Measurements from ENCODE around the gene MMP24. TPM values are rescaled to one million over a fixed set of nuclear protein-coding genes. Genes with fewer than 3 reads are reported as not detected.

MMP24 gene
- total RNA-seq, 1 experiment from 2014 or later = 8.2 TPM

DNA sequence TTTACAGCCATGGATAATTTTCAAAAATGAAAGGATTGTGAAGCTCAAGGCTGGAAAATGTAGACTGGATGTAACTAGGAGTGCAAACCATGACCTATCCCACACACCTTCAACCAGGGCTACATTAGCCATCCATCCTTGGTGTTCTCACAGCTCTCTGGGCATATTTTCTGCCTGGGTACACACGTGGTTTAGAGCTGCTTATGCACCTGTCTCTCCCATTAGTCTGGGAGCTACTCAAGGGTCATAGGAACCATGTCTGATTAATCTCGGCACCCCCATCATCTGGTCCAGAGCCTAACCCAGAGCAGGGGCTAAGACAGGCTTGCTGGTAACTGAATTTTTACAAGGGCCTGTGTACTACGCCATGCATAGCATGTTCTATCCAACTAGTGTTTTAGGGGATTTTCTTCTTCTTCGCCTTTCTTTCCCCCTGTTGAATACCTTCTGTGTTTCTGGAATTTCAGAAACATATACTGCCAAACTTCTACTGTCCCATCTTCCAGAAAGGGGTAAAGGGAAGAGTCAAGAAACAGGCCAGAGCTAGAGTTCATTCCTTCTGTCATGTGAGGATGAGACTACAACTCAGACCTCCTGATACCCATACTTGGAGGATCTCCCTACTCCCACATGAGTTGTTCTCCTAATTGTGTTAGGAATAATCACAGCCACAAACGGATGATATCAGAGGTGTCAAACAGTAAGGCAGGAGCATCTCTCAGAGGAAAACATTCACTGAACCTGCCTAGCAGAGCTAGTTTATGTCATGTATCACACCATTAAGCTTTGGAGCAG, 91.1 kb downstream of the MMP24 start:
- intact Hi-C loops (cut with micrococcal nuclease; ENCODE audit: unreplicated experiment) = no loop called here
- peaks cover 23% of the 10 kb centered on the region for H3K36me3 Mint-ChIP-seq (ENCODE audit: insufficient read depth, unreplicated experiment)
- CTCF ChIA-PET = interaction anchor here (0.8 to 2.9 kb wide), 6 partner anchors 8 to 85 kb away, joined by 3 to 23 read pairs (median 7); no protein-coding TSS in a partner anchor
- peaks cover 62% of the 10 kb centered on the region for H3K4me1 Mint-ChIP-seq (ENCODE audit: low read depth, unreplicated experiment)
- no peak for TF ChIP-seq CTCF (IDR thresholded peaks at IDR 0.05; ENCODE audit: unreplicated experiment)
- H3K27me3 Mint-ChIP-seq (ENCODE audit: unreplicated experiment) = no peaks in the 10 kb centered on the region
- BruUV-seq (replicated peaks) = no TSS peak
- no peaks in the 10 kb centered on the region for H3K9me3 Mint-ChIP-seq (ENCODE audit: low read depth, unreplicated experiment)
- H3K4me3 Mint-ChIP-seq (ENCODE audit: low read depth, unreplicated experiment) = peak overlapping the region; percentile 17
- peak overlapping the region; percentile 97 for H3K27ac Mint-ChIP-seq (ENCODE audit: unreplicated experiment)
- DNase-seq = no peak

GRCh38 chr20:35318502-35319157, 92.1 kb downstream of the MMP24 start:
- peak; percentile 81 for DNase-seq
- H3K4me1 Mint-ChIP-seq (ENCODE audit: low read depth, unreplicated experiment) = peaks cover 56% of the 10 kb centered on the region
- peak overlapping the region; percentile 97 for H3K27ac Mint-ChIP-seq (ENCODE audit: unreplicated experiment)
- TSS peak; percentile 98 for BruUV-seq (replicated peaks)
- CTCF ChIA-PET = interaction anchor here (0.8 to 2.9 kb wide), 6 partner anchors 8 to 84 kb away, joined by 3 to 23 read pairs (median 7); no protein-coding TSS in a partner anchor
- H3K36me3 Mint-ChIP-seq (ENCODE audit: insufficient read depth, unreplicated experiment) = peaks cover 20% of the 10 kb centered on the region
- intact Hi-C loops (cut with micrococcal nuclease; ENCODE audit: unreplicated experiment) = no loop called here
- no peak for TF ChIP-seq CTCF (IDR thresholded peaks at IDR 0.05; ENCODE audit: unreplicated experiment)
- no peaks in the 10 kb centered on the region for H3K27me3 Mint-ChIP-seq (ENCODE audit: unreplicated experiment)
- no peaks in the 10 kb centered on the region for H3K9me3 Mint-ChIP-seq (ENCODE audit: low read depth, unreplicated experiment)
- H3K4me3 Mint-ChIP-seq (ENCODE audit: low read depth, unreplicated experiment) = peak overlapping the region; percentile 17

DNA sequence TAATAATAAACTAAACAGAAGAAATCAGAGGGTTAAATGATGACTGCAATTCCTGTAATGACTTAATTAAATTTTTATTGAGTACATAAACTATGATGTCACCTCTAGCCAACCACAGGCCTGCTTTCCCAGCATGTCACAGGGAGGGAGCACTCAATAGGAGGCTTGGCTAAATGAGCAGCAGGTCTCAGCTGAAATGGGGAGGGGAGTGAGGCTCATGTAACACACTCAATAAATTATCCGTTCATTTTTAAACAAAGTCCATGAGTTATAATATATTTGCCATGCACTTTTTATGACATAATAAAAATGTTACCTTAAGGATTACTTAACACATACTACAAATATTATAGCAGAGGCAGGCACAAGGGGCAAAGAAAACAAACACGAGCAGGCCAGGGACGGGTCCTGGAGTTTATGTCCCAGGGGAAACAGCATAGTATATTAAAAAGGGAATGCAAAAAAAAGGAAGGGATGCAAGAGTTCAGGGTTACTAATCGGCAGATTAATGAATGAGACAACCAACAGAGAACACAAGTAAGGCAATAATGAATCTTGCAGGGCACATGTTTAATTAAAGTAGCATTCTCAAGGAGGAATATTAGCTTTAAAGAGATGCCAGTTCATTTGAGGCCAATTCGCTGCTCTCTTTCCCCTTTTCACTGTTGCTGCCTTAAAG, 92.8 kb downstream of the MMP24 start:
- no peak for TF ChIP-seq CTCF (IDR thresholded peaks at IDR 0.05; ENCODE audit: unreplicated experiment)
- Mint-ChIP-seq H3K4me1 (ENCODE audit: low read depth, unreplicated experiment) (peaks cover 55% of the 10 kb centered on the region), H3K27me3 (ENCODE audit: unreplicated experiment) (no peaks in the 10 kb centered on the region), H3K9me3 (ENCODE audit: low read depth, unreplicated experiment) (no peaks in the 10 kb centered on the region), H3K4me3 (ENCODE audit: low read depth, unreplicated experiment) (no peak overlapping the region), H3K36me3 (ENCODE audit: insufficient read depth, unreplicated experiment) (peaks cover 20% of the 10 kb centered on the region), H3K27ac (ENCODE audit: unreplicated experiment) (peak overlapping the region; percentile 97)
- DNase-seq = no peak
- CTCF ChIA-PET = interaction anchor here (2.2 to 2.9 kb wide), 3 partner anchors 10 to 15 kb away, joined by 7 to 23 read pairs (median 20); no protein-coding TSS in a partner anchor
- BruUV-seq (replicated peaks) = no TSS peak
- intact Hi-C loops (cut with micrococcal nuclease; ENCODE audit: unreplicated experiment) = no loop called here

- TF ChIP-seq CTCF (IDR thresholded peaks at IDR 0.05; ENCODE audit: unreplicated experiment) = no peak
- intact Hi-C loops (cut with micrococcal nuclease; ENCODE audit: unreplicated experiment) = no loop called here
- Mint-ChIP-seq H3K9me3 (ENCODE audit: low read depth, unreplicated experiment) (no peaks in the 10 kb centered on the region), H3K4me1 (ENCODE audit: low read depth, unreplicated experiment) (peaks cover 52% of the 10 kb centered on the region), H3K27ac (ENCODE audit: unreplicated experiment) (peak overlapping the region; percentile 97), H3K36me3 (ENCODE audit: insufficient read depth, unreplicated experiment) (peaks cover 20% of the 10 kb centered on the region), H3K27me3 (ENCODE audit: unreplicated experiment) (no peaks in the 10 kb centered on the region), H3K4me3 (ENCODE audit: low read depth, unreplicated experiment) (no peak overlapping the region)
- CTCF ChIA-PET = interaction anchor here (0.7 to 2.9 kb wide), 7 partner anchors 10 to 17 kb away, joined by 3 to 23 read pairs (median 10); no protein-coding TSS in a partner anchor
- DNase-seq = no peak
- BruUV-seq (replicated peaks) = no TSS peak
Observed at GRCh38 chr20:35319871-35320197, 93.3 kb downstream of the MMP24 start.

Data from Calu3 (cell line).